GM15510 (cell line): ENCODE results near the gene XRCC6.
A peak's percentile ranks its signal among the peaks of the same experiment; 100 is the strongest.

Source experiments
- POLR2A ChIP-seq: IDR thresholded peaks from 3 replicates; pipeline ENCODE4 v1.6.1; 2011; ENCODE audit warnings: borderline replicate concordance; ENCODE audit not compliant: insufficient read length; ENCODE audit errors: extremely low read depth

The XRCC6 gene

GRCh38 chr22:41664951-41665350 lies 43.9 kb downstream of the XRCC6 start:
- TF ChIP-seq POLR2A: no peak

GRCh38 chr22:41668971-41669911 lies 48.1 kb downstream of the XRCC6 start:
- no peak for TF ChIP-seq POLR2A

DNA sequence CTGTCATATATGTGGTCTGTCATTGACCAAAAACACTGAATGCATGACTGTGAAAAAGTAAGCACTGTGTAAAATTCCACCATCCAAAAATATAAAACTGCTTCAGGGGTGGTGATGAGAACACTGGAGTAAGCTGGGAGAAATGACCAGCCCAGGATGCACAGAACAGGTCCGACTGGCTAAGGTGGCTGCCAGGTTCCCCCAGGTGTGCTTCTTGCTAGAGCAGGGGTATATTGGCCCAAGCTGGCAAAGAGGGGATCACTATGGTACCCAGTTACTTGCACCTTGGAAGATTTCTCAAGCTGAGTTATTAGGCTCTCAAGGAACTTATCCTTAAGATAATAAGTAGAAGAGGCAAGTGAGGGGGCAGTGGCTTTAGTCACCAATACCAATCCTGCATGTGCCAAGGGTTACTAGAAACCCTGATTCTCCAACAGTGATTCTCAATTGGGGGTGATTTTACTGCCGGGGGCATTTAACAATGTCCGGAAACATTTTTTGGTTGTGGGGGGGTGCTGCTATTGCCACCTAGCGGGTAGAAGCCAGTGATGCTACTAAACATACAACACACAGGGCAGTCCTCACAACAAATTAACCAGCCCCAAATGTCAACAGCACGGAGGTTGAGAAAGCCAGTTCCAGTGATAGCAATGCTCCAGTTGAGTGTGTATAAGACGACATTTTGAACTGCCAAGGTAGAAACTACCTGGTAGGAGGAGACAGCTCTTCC lies 51.9 kb downstream of the XRCC6 start:
- TF ChIP-seq POLR2A: no peak

GRCh38 chr22:41674846-41675340 lies 53.8 kb downstream of the XRCC6 start:
- TF ChIP-seq POLR2A: no peak

DNA sequence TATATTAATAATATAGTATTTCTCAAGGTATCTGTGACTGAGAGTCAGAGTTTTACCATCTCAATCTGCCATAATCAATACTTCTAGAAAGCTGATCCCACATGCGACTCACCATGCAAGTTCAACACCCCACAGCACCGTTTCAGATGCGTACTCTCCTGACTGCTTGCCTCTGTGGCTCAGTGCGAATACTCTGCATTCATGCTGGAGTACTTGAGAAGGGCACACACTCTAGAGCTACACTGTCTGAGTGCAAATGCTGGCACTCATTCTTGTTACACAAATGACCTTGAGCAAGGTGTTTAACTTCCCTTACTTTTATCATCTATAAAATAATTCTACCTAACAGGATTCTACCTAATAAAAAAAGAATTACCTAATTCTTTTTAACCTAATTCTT lies 55.0 kb downstream of the XRCC6 start:
- TF ChIP-seq POLR2A: no peak

DNA sequence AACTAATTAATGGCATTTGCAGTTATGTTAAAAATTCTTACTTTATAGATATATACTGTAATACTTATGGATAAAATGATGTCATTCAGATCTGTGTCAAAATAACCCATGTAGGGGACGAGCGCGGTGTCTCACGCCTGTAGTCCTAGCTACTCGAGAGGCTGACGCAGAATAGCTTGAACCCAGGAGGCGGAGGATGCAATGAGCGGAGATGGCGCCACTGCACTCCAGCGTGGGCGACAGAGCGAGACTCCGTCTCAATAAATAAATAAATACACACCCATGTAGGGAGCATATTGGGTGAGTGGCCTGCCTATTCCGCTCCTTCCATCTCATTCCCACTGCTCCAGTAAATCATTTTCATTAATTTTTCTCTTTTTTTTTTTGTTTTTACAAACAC lies 60.5 kb downstream of the XRCC6 start:
- TF ChIP-seq POLR2A: no peak

DNA sequence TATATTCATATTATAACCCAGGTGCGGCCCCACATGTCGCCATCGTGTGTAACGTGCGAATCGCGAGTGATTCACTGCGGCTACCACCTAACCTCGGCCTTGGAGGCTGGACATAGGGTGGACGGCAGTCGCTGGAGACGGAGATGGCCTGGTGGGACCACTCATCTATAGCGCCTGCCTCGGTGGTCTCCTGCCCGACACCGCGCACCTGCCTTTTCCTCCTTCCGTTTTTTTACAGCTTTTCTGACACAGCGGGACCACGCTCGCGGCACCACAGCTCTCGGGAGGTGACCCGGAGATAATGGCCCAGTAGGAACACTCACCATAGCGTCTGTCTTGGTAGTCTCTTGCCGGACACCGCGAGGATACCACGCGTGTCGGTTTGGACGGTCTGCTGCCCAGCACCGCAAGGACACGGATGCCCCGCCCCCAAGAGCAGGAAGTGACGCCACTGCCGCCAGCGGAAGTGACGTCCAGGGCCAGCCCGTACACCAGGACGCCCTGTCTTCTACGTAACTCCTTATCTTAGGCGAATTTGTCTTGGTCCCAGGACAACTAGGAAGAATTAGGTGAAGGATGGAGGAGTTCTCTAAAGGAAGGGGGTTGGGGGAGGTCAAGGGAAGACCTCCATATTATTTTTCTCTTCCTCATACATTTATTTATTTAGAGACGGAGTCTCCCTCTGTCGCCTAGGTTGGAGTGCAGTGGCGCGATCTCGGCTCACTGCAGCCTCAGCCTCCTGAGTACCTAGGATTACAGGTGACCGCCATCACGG lies 61.1 kb downstream of the XRCC6 start:
- peak; percentile 55 for TF ChIP-seq POLR2A

DNA sequence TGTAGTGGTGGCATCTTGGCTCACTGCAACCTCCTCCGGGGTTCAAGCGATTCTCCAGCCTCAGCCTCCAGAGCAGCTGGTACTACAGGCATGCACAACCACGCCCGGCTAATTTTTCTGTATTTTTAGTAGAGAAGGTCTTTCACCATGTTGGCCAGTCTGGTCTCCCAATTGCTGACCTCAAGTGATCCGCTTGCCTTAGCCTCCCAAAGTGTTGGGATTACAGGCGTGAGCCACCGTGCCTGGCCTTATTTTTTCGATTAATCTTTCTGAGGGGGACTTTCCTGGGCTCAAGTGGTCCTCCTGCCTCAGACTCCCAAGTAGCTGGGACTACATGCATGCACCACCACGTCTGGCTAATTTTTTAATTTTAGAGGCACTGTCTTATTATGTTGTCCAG lies 62.0 kb downstream of the XRCC6 start:
- TF ChIP-seq POLR2A: no peak

DNA sequence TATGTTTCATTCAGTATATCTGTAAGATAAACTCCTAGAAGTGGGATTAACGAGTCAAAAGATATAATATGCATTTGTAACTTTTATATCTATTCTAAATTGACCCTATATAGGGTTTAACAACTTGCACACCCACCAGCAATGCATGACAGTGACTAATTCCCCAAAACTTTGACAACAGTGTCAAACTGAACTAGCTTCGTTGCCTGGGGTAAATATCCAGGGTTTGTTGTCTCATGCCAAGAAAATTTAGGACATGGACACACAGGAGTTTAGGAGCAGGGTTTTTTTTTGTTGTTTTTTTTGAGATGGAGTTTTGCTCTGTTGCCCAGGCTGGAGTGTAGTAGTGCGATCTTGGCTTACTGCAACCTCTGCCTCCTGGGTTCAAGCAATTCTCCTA lies 62.5 kb downstream of the XRCC6 start:
- no peak for TF ChIP-seq POLR2A

DNA sequence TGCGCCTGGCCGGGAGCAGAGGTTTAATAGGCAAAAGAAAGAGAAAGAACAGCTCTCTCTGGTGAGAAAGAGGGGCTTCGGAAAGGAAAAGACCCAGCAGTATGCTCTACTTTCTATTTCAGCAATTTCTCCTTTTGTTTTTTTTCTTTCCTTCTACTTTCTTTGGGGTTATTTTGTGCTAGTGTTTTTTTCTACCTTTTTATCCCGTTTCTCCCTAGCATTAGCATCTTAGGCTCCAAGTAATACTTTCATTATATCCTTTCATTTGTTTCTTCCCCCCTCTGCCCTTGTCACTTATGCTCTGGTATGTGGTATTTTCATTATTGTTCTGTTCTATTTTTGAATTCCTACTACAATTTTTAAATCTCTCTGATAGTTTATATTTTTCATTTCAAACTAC lies 63.1 kb downstream of the XRCC6 start:
- no peak for TF ChIP-seq POLR2A

DNA sequence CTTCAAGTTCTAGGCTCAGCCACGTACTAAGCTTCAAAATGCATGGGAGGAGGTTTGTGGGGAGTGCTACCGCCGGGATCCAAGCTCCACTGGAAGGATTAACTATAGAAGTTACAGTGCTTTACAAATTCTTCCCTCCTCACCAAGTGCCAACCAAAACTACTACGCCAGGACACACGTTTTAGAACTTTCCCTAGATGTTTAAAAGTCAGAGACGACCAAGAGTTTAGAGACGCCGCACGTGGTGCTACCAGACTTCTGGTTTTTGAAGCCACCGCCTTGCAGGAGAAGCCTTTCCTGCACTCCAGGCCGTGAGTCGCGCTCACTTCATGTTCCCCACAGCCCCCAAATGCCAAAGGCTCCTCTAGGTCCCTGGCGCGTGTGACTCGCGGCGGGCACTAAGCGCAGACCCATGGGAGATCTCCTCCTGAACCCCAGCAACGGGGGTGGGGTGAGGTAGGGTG lies 66.8 kb downstream of the XRCC6 start:
- no peak for TF ChIP-seq POLR2A

DNA sequence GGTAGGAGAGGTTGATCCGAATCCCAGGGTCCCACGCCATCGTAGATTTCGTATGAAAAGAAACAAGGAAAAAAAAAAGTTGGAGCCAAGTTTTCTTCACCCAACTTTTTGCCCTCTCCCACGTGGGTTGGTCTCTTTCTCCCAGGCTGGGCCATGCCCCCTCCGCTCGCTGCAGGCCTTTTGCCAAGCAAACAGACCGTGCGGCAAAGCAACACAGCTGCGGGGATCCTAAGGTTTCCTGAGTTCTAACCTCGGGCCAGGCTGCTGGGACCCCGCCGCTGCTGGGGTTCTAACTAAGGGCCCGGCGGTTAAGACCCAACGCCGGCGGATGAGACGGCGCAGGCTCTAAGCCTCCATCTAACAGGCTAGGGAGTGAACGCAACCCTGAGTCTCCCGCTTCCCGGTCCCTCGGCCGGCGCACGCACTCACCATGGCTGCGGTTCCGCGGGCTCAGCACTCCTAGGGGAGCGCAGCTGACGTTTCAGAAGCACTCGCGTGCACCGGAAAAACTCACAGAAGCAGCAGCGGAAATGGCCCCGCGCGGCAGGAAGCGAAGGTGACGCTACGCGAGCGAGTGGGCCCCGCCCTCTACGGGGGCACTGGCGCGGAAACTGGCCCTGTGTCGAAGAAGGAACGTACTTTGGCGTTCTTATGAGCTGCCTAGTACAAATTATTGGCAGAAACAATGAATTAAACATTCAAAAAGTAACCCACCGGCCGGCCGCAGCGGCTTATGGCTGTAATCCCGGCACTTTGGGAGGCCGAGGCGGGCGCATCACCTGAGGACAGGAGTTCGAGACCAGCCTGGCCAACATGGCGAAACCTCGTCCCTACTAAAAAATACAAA lies 67.5 kb downstream of the XRCC6 start, which contains the start of gene SNU13:
Gene SNU13, minus strand, starts transcription at position 503 of the 847 bp plus-strand sequence. Its CDS starts 71 bp downstream, at position 432.
- TF ChIP-seq POLR2A: peak; percentile 88

DNA sequence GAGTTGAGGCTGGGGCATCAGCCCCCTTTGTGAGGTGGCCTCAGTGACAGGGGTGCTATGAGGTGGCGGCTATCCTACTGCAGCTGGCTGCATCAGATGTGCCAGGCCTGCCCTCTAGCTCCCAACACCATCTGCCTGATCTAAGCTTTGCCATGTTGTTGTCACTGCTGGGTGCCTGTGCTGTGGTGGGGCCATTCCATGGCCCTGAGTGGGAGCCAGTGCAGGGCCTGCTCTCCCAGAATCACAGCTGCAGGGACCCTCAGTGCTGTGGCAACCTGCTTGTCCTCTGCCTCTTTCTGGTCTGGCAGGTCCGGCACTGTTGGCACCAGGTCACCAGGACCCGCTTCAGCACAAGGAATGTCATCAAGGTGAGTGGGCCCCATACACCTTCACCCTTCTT lies 69.4 kb downstream of the XRCC6 start:
- no peak for TF ChIP-seq POLR2A

GRCh38 chr22:41695211-41695610 lies 74.1 kb downstream of the XRCC6 start:
- no peak for TF ChIP-seq POLR2A
